Activated CD4-positive, alpha-beta T cell treated with anti-CD3 and anti-CD28 coated beads, Interleukin-2, amount 50 U/mL, for 48 hours (primary cell): ENCODE measurements around the gene PER1.

Experiments used
- DNase-seq, 2 experiments: peaks; one replicate each; pipeline ENCODE4 v3.0.0-alpha.2; 2020

Gene PER1

GRCh38 chr17:8091033-8091687 lies 61.0 kb downstream of the PER1 start:
- DNase-seq: no peak
